Fibroblast of skin of back (primary cell): ENCODE data around the gene MYO5A.
A peak's percentile ranks its signal among the peaks of the same experiment; 100 is the strongest.
"Not testable (repeated sequence)": the region's sequence is repeated elsewhere in the genome, so short reads cannot be mapped to it uniquely, and the experiment has no call there.

Experiments used
- DNase-seq: peaks from one replicate; pipeline ENCODE4 v3.0.0-alpha.2; 2013

MYO5A gene

DNA sequence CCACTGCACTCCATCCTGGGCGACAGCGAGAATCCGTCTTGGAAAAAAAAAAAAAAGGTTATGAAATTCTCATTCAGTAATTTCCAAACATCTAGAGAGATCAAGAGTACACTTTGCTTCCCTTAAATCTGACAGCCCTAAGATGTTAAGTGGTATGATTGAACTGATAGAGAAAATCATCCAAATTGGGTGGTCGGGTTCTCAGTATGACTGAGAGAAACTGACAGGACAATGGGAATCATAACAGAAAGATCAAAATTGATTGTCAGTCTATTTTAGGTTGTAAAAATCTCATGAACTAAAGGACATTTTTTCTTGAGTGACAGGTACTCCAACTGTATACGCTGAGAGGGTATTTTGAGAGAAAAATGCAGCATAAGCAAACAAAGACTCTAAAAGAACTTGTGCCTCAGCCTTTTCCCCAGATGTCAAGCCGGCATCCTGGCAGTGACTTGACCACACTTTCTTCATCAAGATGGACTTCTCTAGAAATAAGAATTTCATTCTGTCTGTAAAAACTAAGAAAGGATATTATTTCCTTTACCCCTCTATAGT, 65.8 kb downstream of the MYO5A start:
- DNase-seq: no peak

DNA sequence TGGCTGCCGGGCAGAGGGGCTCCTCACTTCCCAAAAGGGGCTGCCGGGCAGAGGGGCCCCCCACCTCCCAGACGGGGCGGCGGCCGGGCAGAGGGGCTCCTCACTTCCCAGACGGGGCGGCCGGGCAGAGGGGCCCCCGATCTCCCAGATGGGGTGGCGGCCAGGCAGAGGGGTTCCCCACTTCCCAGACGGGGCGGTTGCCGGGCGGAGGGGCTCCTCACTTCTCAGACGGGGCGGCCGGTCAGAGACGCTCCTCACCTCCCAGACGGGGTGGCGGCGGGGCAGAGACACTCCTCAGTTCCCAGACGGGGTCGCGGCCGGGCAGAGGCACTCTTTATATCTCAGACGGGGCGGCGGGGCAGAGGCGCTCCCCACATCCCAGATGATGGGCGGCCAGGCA, 69.0 kb downstream of the MYO5A start:
- DNase-seq: not testable (repeated sequence)

DNA sequence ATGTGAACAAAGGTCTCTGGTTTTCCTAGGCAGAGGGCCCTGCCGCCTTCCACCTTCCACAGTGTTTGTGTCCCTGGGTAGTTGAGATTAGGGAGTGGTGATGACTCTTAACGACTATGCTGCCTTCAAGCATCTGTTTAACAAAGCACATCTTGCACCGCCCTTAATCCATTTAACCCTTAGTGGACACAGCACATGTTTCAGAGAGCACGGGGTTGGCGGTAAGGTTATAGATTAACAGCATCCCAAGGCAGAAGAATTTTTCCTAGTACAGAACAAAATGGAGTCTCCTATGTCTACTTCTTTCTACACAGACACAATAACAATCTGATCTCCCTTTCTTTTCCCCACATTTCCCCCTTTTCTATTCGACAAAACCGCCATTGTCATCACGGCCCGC, 69.4 kb downstream of the MYO5A start:
- not testable (repeated sequence) for DNase-seq

DNA sequence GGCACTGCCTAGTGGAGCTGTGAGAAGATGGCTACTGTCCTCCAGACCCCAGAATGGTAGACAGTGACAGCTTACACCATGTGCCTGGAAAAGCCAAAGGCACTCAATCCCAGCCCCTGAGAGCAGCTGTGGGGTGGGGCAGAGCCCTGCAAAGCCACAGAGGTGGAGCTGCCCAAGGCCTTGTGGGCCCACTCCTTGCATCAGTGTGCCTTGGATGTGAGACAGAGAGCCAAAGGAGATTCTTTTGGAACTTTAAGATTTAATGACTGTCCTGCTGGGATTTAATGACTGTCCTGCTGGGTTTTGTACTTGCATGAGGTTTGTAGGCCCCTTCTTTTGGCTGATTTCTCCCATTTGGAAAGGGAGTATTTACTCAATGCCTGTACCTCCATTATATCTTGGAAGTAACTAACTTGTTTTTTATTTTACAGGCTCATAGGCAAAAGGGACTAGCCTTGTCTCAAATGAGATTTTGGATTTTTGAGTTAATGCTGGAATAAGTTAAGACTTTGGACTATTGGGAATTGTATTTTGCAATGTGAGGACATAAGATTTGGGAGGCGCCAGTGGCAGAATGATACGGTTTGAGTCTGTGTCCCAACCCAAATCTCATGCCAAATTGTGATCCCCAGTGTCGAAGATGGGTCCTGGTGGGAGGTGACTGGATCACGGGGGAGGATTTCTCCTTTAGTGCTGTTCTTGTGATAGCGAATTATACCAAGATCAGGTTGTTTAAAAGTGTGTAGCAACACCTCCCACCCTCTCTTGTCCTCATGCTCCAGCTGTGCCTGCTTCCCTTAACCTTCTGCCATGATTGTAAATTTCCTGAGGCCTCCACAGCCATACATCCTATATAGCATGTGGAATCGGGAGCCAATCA, 80.4 kb downstream of the MYO5A start:
- DNase-seq: no peak

DNA sequence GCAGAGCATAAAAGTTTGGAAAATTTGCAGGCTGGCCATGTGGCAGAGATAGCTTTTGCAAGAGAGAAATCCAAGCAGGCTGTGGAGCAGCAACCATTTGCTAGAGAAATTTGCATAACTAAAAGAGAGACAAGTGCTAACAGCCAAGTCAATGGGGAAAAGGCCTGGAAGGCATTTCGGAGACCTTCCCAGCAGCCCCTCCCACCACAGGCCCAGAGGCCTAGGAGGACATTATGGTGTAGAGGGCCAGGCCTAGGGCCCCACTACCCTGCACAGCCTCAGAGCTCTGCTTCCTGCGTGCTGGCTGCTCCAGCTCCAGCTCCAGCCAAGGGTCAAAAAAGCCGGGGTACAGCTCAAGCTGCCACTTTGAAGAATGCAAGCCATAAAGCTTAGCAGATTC, 82.7 kb downstream of the MYO5A start:
- no peak for DNase-seq

DNA sequence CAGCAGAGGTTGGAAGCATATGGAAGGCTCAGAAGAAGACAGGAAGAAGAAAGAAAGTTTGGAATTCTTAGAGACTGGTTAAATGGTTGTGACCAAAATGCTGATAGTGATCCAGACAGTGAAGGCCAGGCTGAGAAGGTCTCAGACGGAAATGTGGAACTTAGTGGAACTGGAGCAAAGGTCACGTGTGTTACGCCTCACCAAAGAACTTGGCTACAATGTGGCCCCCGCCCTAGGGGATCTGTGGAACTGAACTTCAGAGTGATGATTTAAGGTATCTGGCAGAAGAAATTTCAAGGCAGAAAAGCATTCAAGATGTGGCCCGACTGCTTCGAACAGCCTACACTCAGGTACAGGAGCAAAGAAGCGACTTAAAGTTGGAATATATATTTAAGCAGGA, 83.1 kb downstream of the MYO5A start:
- no peak for DNase-seq

DNA sequence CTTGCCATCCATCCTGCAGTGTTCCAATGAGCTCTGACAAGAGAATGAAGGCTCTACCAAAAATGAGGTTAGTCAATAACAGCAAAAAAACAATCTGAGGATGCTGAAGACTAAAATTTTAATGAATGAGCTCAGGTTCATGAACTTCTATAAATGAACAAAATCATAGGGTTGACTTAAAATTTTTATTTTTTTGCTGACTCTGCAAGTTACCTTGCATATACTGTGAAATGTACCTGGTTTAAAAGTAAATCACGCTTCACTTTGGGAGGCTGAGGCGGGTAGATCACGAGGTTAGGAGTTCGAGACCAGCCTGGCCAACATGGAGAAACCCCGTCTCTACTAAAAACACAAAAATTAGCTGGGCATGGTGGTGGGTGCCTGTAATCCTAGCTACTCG, 85.5 kb downstream of the MYO5A start:
- not testable (repeated sequence) for DNase-seq

DNA sequence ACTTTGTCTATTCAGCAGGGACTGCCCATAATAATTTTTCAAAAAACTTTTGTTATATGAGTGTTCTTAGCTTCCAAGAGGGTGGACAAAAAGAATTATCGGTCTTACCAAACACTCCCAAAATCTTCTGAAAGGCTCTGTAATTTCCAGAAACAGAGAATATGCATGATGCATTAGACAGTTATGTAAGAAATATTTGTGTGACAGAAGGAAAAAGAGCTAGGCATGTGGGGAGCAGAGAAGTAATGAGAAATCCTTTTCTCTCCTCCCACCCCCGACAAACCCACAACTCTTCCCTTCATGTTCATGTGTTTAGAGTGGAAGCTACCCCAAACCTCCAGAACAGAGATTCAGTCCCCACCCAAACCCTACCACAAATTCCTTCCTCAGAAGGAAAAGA, 86.8 kb downstream of the MYO5A start:
- DNase-seq: peak; percentile 62

DNA sequence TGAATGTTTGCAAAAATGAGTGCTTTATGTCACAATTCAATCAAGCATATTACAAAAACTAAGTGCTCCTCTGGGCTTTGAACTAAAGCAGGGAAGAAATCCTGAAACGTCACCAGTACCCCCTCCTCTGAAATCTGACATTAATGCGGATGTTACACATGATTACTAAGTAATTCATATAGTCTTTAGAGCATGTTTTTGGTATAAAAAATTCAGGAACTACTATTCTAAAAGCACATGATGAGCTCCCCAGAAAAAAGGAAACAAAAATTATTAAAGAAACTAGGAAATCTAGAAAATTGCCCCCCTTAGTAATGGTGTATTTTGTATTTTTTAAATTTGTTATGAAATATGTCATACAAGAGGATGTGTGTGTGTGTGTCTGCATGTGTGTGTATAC, 87.7 kb downstream of the MYO5A start:
- DNase-seq: no peak

DNA sequence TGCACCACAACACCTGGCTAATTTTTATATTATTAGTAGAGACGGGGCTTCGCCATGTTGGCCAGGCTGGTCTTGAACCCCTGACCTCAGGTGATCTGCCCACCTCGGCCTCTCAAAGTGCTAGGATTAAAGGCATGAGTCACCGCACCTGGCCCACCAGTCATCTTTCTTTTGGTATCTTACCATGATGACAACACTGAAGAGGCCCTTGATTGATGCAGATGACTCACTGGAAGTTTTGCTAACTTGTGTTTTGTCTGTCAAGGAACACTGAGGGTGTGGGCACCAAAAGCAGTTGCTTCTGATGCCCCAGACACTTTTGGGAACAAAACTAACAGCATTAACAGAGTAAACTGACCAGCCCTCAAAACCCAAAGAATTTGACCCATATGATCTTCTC, 88.3 kb downstream of the MYO5A start:
- peak; percentile 33 for DNase-seq

DNA sequence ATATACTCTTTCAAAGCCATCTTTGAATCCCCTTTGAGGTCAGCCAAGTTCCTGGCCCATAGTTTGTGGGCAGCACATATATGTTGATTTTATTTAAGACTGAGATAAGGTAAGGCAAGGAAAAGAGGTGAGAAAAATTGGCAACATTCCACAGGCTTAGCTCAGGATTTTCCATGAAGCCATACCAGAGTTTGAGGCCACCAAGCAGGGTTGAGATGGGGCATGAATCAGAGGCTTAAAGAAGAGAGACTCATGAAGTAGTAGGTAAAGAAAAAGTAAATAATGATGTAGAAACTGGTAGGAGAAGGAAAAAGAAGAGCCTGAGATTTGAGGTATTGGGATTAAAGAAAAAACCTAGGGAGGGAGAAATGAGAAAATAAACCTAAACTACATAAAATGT, 89.2 kb downstream of the MYO5A start:
- no peak for DNase-seq

DNA sequence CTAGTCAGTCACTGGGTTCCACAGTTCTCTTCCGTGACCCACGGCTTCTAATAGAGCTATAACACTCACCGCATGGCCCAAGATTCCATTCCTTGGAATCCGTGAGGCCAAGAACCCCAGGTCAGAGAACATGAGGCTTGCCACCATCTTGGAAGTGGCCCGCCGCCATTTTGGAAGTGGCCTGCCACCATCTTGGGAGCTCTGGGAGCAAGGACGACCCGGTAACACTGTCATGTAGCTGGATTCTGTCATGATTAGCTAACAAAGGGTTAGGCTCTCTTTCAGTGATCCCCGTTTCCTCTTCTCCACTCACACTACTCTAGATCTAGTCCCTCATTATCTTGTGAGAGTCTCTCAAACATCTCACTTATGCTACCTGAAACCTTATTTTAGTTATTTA, 89.6 kb downstream of the MYO5A start:
- not testable (repeated sequence) for DNase-seq

DNA sequence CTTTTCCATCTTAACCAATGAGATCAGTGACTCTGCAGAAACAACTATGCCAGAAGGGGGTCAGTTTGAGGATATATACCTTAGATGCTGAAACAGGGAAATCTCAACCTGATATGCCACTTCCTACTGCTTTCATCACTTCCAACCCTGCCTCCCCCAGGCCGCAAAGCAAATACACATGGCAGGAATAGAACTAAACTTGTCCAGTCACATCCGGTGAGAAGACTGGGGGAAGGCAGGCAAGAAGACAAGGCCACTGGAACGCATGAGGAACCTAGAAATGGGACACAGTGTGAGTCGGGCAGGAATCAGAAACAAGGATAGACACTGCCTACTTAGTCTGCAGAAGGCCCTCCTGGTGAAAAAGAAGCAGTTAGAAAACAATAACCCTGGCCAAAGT, 90.6 kb downstream of the MYO5A start:
- peak; percentile 16 for DNase-seq

DNA sequence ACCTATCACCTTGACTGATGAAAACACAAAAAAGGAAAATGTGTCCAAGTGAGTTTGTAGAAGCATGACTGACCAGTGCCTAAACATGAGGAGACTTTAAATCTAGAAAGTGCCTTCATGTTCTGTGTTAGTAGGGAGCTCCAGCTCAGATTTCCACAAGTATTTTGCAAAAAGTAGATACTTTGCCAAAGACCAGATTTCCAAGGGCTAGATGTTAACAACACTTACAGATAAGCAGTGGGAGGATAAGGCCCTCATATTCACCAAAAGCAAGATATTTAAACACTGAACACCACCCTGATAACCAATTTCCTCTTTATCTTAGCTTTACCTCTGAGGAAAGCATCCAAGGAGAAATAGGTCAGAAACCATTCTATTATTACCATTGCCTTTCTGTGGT, 91.0 kb downstream of the MYO5A start:
- DNase-seq: no peak

DNA sequence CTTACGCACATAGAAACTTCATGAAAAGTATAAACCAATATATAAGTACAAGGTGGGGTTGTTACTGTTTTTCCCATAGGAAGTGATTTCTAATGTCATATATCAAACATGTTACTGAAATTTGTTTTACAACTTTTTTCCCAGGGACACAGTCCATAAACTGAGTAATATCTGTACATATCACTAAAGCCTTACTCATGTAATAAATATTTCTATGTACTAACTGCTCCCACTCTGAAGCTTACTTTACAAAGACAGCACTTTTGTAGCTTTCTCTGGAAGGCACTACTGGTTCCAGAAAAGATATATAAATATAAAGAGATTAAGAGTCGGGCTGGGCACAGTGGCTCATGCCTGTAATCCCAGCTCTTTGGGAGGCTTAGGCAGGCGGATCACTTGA, 91.7 kb downstream of the MYO5A start:
- peak; percentile 44 for DNase-seq

DNA sequence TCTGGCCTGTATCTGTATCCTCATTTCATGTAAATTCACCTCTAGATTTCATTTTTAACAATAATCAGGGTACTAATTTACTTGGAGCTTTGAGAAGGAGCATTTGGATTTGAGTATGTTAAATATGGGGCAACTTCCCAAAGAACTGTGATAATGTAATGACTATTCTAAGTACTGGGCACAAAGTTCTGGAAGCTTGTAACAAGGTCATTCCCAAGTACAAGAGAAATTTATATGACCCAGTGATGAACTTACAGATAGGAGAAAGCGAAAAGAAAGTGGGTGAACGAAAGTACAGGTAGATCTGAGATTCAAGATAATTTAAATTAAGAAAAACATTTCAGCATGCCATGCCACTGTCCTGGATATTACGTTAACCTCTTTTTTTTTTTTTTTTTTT, 93.8 kb downstream of the MYO5A start:
- DNase-seq: no peak

DNA sequence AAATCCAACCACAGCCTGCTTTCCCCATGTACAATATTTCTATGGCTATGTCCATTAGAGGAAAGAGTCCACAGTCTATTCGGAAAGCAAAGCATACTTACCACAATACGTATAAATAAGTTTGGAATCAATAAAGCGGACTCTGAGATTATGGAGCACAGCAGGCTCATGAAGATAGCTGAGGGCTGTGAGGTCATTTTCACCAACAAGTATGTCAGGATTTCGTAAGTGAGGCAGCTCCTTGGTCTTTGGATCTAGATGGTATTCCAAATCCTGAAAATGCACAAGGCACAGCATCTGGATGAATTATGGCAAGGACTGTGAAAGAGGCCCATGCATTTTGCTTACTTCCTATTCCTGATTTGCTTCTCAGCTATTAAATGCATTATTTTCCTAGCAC, 100.4 kb downstream of the MYO5A start:
- DNase-seq: no peak

DNA sequence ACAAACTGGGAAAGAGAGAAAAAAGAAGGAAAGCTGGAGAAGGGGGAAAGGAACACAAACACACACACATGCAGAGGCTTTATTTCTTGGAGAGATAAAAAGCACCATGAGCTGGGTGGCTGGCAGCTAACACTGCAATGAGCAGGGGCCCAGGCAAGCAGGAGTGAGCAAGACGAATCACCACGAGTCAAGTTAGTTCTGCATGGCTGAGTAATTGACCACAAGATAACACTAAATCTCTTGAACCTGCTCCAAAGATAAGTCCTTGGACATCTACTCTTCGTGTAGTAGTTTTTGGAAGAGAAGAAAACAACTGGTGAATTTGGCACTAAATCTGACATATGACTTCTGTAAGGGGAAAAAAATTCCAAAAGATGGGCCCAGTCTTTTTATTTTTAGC, 100.9 kb downstream of the MYO5A start:
- peak; percentile 77 for DNase-seq

DNA sequence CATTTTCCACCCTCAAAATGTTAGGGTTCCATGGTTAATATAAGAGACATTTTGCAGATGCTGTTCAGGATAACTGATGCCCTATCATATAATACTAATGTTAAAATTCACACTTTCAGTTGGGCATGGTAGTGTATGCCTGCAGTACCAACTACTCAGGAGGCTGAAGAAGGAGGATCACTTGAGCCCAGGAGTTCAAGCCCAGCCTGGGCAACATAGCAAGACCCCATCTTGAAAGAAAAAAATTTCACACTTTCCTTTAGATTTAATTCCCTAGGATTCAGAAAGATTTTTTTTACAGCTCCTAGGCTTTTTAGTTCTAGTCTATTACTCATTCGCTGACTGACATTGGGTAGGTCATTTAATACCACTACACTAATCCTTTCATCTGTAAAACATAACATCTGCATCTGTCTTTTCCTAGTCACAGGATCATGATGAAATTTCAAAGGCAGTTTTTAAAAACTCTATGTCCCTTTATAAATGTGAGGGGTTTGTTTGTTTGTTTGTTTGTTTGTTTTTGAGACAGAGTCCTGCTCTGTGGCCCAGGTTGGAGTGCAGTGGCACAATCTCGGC, 103.7 kb downstream of the MYO5A start:
- no peak for DNase-seq

DNA sequence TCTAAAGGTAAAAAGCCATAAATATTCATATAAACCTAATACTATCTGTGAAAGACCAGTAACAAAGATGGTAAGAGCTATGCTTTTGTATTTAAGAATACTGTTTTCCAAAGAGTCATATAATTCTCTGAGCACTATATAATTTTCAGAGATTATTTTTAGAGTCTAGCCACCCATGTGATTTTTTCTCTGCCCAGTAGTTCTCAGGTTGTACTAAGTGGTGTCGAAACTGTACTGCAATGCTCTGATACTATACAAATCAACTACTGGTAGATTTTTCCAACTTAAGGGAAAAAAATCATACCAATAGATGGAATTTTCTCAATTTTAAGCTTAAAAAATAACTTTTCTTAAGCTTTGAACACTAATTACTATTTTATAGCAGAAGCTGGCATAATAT, 104.8 kb downstream of the MYO5A start:
- no peak for DNase-seq

DNA sequence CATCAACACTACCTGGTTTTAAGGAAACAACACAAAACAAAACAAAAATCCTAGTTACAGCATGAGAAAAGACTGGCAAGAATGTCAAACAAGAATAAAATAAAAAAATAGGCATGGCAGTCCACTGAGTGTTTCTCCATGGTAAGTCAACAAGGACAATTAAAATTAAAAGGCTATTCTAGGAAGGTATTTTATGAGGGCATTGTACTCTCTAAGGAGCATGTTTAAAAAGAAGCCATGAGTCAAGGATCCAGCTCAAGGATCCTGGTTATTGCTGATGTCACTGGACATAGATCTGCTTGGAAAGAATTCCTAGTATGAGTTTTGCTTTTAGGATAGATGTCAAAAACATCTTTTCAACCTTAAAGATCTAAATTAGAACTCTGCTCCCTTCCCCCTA, 106.7 kb downstream of the MYO5A start:
- no peak for DNase-seq

DNA sequence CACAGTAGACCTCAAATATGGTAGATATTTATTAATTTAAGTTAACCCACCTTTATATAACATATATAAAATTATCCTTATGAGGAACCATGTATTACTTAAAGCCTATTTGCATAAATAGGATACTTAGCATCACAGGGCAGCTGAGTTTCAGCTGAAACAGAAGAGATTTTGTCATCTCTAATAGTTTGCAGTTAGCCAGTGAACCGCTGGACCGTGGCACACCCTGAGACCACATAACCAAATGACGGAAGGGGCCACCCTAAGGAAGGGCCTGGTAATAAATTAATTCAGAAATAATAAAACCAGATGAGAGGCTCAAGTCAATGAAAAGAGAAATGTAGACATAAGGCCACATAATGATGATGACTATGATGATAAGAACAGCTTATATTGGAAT, 107.7 kb downstream of the MYO5A start:
- DNase-seq: no peak

DNA sequence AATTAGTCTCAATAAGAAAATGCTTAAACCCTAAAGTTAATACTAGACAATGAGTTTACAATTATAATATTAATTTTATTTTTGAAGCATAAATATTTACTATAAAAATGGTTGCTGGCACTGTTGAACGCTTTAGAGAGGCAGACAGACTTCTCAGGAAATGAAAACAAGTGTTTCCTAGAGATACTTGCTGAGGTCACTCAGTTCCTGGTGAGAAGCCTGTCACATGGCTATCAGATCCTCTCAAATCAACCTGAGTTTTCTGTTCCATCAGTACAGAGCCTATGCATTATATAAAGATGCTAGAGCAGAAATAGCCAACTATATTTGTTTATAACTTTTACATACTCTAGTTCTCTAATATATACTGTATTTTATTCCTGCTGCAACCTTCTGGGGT, 109.2 kb downstream of the MYO5A start:
- DNase-seq: no peak

DNA sequence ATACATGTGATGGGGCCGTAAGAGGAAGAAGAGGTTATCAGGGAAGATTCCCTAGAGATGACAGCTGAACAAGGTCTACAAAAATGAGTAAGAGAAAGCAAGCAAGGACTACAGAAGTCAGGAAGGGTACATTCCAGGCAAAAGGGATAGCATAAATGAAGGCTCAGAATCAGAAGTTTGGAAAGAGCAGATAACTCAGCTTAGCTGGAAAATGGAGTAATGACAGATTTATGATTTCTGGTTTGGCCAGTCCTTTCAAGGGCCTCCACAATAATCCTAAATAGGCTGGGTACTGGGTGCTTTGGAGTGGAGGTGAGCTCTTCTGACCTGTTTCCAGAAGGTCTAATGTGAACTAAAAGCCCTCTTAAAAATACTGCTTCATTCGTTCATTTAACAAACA, 110.7 kb downstream of the MYO5A start:
- no peak for DNase-seq
